Measurements from ENCODE around the gene PTH2R. TPM values are rescaled to one million over a fixed set of nuclear protein-coding genes. Genes with fewer than 3 reads are reported as not detected.
"Not testable (repeated sequence)": the region's sequence is repeated elsewhere in the genome, so short reads cannot be mapped to it uniquely, and the experiment has no call there.

Gene PTH2R
- total RNA-seq, 1 experiment from 2014 or later: not detected

DNA sequence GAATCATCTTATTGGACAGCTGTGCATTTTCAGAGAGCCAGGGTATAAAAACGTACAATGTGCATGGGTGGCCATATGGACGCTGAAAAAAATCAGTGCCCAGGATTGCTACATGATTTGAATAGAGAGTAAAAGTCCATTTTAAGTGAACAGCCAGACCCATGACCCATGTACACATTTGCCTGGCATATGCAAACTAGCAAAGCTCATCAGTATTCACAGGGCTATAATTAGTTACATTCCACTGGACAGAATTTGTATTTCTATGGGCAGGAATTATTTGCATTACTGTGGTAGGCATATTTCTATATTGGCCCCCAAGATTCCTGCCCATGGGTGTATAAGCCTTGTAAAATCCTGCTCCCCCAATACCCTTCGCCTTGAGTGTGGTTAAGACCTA, 78.8 kb downstream of the PTH2R start:
- no peak for DNase-seq (ENCODE audit: low read depth)

DNA sequence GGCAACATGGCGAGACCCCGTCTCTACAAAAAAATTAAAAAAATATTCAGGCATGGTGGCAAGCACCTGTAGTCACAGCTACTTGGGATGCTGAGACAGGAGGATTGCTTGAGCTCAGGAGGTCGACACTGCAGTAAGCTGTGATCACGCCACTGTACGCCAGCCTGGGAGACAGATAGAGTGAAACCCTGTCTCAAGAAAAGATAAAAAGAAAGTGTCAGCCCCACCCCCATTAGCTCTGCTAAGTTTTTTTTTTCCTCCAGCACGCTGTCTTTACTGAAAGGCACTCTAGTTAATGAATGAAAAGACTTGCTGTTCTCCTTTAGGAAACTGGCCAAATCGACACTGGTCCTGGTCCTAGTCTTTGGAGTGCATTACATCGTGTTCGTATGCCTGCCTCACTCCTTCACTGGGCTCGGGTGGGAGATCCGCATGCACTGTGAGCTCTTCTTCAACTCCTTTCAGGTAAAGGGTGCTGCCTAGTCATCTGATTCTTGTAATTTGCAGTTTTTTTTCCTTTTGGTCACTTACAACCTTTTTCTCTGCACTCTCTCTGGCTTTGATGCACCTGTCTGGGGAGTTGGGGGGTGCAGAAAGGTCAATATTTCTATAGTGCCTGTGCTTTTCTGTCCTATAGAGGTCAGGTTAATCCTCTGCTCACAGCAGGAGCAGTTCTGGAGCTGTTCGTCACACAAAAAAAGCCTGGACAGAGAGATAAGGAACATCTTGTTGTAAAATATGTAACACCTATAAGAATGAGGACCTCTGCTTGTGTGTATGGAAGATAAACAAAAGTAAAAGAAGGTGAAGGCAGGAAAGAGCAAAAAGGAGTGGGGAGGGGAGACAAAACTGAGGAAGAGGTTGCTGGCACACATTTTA, 82.3 kb downstream of the PTH2R start:
- no peak for DNase-seq (ENCODE audit: low read depth)

DNA sequence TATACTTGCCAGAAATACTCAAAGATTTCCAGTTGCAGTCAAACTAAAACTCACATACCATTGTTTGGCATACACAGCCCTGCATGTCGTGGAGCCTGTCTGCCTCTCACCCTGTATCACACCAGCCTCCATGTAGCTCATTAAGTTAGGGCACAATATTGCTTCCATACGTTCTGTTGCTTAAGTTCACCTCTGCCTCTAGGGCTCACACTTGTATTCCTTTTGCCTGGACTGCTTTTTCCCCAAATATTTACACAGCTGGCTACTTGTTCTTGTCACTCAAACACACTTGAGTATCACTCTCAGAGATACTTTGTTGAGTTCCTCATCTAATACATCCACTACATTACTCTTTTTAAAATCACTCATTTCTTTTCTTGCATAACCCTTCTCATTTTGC, 83.1 kb downstream of the PTH2R start:
- no peak for DNase-seq (ENCODE audit: low read depth)

DNA sequence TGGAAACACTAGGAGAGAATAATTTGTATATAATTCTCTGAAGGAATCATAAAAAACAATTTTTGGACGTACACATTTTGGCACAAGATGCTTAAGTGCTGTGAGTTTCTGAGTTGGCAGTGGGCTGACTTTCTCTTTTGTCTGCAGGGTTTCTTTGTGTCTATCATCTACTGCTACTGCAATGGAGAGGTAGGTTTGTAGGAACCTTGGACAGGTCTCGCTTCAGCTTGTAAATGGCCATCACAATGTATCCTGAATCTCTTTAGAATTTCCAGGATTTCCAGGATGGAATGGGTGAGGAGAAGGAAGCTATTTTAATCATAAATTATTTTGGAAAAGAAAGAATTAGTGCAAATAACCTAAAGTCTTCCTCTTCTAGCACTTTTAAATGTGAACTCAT, 83.9 kb downstream of the PTH2R start:
- no peak for DNase-seq (ENCODE audit: low read depth)

DNA sequence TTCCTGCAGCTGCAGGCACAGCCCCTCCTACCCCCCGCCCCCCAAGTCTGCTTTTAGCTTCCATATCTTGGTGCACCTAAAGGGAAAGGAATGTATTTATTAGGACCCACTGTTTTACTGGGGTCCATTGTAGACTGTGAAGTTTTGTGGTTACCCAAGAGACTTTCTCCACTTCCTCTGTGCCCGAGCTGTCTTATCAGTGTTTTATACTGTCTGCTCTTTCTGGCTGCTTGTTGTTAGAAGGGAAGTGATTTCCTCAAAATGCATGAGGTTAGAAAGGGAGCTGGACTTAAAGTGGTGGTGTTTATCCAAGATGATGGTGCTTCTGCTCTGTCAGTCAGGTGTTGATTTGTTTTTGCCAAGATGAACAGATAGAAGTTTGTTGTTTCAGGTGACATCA, 85.0 kb downstream of the PTH2R start:
- no peak for DNase-seq (ENCODE audit: low read depth)

DNA sequence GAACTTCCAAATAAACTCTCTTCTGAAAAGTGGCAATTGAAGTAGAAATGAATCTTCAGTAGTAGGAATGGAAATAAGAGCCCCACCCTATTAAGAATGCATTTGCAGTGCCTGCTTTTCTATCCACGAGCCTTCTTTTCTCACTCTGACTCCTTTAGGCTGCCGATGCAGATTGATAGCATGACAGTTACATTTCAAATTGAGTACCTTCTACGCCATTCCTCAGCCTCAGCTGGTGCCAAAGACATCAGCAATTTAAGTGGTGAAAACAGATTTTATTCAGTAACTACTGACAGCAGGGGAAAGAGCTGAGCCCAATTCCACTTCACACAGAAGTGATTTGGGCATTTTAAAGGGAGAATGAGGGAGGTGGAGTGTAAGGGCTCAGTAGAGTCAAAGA, 85.5 kb downstream of the PTH2R start:
- DNase-seq (ENCODE audit: low read depth): no peak

DNA sequence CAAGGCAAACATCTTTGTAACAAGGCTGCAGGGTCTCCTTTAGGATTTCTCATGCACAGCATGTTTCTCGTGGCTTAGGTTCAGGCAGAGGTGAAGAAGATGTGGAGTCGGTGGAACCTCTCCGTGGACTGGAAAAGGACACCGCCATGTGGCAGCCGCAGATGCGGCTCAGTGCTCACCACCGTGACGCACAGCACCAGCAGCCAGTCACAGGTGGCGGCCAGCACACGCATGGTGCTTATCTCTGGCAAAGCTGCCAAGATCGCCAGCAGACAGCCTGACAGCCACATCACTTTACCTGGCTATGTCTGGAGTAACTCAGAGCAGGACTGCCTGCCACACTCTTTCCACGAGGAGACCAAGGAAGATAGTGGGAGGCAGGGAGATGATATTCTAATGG, 86.6 kb downstream of the PTH2R start:
- DNase-seq (ENCODE audit: low read depth): no peak

DNA sequence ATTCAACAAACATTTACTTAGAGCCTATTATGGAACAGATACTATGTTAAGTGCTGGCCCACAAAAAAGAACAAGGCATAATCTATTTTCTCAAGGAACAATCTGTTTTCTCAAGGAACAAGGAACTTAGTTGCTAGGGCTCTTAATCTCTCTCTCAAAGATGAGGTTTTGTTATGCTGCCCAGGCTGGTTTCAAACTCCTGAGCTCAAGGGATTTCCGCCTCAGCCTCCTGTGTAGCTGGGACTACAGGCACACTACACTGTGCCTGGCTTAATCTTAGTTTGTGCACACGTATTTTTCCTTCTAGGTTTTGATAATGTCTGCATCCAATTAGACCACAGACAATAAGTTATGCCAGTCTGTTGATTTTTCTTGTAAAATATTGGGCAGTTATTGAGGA, 89.5 kb downstream of the PTH2R start:
- no peak for DNase-seq (ENCODE audit: low read depth)

DNA sequence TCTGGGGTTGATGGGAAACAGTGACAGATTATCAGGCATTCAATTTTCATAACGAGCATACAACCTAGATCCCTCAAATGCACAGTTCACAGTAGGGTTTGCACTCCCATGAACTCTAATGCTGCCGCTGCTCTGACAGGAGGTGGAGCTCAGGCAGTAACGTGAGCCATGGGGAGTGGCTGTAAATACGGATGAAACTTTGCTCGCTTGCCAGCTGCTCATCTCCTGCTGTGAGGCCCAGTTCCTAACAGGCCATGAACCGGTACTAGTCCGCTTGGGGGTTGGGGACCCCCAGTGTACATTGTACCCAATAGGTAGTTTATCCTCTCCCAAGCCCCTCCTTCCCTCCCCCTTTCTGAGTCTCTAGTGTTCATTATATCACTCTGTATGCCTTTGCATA, 94.6 kb downstream of the PTH2R start:
- DNase-seq (ENCODE audit: low read depth): no peak

DNA sequence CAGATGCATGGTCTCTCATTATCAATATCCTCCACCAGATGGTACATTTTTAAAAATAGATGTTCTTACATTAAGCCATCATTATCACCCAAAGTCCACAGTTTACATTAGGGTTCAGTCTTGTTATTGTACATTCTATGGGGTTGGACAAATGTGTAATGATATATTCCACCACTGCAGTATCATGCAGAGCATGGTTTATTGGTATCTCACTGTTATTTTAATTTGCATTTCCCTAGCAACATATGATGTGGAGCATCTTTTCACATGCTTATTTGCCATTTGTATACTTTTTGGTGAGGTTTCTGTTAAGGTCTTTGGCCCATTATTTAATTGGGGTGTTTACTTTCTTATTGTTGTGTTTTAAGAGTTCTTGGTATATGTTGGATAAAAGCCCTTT, 95.7 kb downstream of the PTH2R start:
- no peak for DNase-seq (ENCODE audit: low read depth)

DNA sequence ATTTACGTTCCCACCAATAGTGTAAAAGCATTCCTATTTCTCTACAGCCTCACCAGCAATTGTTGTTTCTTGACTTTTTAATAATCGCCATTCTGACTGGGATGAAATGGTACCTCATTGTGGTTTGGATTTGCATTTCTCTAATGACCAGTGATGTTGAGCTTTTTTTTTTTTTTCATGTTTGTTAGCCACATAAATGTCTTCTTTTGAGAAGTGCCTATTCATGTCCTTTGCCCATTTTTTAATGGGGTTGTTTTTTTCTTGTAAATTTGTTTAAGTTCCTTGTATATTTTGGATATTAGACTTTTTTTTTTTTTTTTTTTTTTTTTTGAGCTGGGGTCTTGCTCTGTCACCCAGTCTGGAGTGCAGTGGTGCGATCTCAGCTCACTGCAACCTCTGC, 98.8 kb downstream of the PTH2R start:
- not testable (repeated sequence) for DNase-seq (ENCODE audit: low read depth)

DNA sequence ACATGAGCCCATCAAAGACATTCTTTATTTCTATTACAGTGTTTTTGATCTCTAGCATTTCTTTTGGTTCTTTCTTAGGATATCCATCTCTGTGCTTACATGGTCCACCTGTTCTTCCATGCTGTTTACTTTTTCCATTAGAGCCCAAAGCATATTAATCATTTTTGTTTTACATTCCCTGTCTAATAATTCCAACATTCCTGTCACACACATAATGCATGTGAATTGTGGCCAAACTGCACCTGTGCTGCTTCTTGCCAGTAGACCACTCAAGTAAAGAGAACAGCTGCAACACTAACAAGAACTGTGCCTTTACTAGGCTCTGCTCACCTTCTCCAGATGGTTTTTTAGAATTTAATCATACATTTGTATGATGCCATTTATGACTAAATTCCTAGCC, 103.0 kb downstream of the PTH2R start:
- no peak for DNase-seq (ENCODE audit: low read depth)

DNA sequence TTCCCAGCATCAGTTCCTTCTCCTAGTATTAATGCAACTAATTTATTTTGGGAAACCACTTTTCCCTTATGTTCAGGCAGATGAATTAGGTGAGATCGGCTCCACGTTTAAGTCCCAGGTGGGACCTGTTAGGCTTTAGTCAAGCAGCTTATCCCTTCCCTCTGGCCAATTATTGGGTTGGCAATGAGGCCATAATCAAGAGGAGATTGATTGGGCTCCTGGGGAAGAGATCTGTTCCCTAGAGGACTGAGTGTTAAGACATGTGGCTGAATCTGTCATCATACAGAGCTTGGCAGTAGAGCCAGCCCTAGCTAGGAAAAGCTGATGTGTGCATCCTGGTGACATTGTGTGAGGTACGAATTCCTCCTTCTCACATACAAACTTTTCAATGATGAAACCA, 104.4 kb downstream of the PTH2R start:
- no peak for DNase-seq (ENCODE audit: low read depth)

DNA sequence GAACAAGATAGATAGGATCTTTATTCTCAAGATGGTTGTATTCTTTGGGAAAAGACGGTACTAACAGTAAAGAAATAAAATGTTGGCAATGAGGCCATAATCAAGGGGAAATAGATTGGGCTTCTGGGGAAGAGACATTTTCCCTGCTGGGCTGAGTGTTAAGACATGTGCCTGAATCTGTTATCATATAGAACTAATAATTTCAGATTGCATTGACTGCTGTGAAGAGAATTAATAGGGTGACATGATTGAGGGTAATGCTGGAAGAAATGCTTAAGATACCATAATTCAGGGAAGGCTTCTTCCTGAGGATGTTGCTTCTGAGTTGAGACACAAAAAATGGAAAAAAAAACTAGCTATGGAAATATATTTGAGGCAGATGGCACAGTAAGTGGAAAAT, 105.0 kb downstream of the PTH2R start:
- DNase-seq (ENCODE audit: low read depth): no peak

DNA sequence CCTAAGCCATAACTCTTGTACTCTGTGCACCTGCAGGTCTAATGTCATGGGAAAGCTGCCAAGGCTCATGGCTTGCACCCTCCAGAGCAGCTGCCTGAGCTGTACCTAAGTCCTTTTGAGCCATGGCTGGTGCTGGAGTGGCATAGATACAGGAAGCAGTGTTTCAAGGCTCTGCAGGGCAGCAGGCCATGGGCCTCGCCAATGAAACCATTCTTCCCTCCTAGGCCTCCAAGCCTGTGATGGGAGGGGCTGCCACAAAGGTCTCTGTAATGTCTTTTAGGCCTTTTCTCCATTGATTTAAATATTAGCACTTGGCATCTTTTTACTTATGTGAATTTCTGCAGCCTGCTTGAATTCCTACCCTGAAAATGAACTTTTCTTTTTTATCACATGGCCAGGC, 108.5 kb downstream of the PTH2R start:
- DNase-seq (ENCODE audit: low read depth): no peak

DNA sequence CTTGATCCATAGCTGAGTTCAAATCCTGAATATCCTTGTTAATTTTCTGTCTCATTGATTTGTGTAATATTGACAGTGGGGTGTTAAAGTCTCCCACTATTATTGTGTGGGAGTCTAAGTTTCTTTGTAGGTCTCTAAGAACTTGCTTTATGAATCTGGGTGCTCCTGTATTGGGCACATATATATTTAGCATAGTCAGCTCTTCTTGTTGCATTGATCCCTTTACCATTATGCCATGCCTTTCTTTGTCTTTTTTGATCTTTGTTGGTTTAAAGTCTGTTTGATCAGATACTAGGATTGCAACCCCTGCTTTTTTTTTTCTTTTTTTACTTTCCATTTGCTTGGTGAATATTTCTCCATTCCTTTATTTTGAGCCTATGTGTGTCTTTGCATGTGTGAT, 116.5 kb downstream of the PTH2R start:
- DNase-seq (ENCODE audit: low read depth): not testable (repeated sequence)

DNA sequence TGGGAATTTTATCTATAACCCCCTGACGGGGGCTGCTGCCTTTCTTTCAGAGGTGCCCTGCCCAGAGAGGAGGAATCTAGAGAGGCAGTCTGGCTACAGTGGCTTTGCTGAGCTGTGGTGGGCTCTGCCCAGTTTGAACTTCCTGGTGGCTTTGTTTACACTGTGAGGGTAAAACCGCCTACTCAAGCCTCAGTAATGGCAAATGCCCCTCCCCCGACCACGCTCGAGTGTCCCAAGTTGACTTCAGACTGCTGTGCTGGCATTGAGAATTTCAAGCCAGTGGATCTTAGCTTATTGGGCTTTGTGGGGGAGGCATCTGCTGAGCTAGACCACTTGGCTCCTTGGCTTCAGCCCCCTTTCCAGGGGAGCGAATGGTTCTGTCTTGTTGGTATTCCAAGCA, 118.6 kb downstream of the PTH2R start:
- not testable (repeated sequence) for DNase-seq (ENCODE audit: low read depth)

DNA sequence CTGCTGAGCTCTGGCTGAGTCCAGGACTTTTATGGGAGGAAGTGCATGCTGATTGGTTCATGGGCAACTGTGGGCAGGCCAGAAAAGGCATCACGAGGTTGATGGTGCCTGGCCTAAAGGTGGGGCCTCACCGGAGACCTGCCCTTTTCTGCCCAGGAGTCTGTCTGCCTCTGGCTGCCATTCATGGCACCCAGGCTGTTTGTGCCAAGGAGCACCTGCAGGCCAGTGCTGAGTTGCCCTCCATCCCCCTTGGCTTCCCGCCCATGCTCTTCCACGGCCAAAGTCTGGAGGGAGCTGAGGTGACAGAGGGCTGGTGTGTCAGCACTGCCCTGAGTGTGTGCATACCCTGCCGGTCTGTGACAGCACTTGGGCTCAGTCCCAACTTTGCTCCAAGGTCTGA, 123.2 kb downstream of the PTH2R start:
- DNase-seq (ENCODE audit: low read depth): no peak

DNA sequence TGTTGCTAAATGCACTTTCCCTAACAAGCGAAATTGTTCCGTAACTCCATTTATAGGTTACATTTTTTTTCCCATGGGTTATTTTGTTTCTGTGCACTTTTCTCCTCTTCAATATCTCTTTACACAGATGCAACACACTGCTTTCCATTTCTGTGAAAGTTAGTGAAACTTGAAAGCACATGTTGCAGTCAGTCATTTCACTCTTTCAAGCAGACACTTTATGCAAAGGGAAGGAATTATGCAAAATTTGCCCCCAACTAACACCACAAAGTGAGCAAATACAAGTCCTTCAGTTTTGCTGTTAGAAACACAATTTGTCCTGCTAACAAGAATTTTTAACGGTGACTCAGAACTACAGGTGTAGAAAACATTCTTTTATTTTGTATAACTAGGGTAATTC, 124.8 kb downstream of the PTH2R start:
- DNase-seq (ENCODE audit: low read depth): no peak

DNA sequence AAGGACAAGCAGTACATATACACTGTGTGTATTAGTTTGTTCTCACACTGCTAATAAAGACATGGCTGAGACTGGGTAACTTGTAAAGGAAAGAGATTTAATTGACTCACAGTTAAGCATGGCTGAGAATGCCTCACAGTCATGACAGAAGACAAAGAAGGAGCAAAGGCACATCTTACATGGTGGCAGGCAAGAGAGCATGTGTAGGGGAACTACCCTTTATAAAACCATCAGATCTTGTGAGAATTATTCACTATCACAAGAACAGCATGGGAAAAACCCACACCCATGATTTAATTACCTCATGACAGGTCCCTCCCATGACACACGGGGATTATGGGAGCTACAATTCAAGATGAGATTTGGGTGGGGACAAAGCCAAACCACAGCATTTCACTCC, 129.0 kb downstream of the PTH2R start:
- DNase-seq (ENCODE audit: low read depth): not testable (repeated sequence)

DNA sequence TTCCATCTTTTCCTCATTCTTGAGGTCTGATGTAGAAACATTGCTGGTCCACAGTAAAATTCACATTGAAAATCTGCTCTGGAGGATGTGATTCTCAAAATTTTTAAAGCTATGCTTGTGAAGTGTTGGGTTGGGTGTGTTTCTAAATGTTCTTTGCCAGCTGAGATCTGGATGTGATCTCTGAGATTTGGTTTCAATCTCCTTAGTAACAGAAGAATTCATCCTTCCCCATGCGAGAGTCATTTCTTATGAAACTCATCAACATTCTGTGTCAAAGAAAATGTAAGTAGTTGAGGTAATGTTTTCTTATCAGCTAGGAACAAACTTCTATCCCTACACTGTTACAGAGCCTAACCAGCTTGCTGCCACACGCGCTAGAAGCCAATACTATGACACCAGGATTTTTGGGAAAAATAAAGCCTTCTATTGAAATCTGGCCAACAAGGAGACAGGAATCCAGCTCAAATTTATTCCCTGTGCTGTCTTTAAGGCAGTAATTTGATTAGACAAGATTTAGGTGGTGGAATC, 134.9 kb downstream of the PTH2R start:
- no peak for DNase-seq (ENCODE audit: low read depth)

DNA sequence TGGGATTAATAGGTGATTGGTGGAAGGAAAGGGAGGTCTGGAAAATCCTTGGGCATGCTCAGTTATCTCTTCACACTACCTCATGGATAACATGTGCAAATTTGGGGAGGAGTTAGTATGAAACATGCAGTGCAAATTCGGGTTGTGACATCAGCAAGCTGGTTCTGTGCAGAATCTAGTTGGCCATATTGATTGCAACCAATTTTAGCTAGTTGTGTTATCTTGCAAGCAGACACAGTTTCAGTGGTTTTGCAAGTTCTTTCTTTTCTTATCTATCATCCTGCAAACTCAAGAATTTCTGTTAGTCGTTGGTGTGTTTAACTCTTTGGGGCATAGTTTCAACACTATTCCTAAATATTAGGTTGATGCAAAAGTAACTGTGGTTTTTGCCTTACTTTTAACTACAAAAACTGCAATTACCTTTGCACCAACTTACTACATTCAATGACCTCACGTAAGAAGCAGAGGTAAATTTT, 135.4 kb downstream of the PTH2R start:
- DNase-seq (ENCODE audit: low read depth): no peak

DNA sequence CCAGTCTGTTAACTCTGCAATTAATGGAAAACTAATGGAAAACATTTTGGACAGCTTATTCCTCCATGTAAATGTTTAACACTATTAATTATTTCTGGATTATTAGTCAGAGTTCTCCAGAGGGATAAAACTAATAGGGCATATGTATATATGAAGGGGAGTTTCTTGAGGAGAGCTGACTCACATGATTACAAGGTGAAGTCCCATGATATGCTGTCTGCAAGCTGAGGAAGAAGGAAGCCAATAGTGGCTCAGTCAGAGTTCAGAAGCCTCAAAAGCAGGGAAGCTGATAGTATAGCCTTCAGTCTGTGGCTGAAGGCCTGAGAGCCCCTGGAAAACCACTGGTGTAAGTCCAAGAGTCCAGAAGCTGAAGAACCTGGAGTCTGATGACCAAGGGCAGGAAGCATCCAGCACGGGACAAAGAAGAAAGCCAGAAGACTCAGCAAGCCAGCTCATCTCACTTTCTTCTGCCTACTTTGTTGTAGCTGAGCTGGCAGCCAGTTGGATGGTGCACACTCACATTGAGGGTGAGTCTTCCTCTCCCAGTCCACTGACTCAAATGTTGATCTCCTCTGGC, 136.0 kb downstream of the PTH2R start:
- DNase-seq (ENCODE audit: low read depth): no peak

All from RPMI7951 (cell line).